Esophagus (tissue), 2 donors: Measurements from ENCODE around the gene SSBP4. TPM values are rescaled to one million over a fixed set of nuclear protein-coding genes. Genes with fewer than 3 reads are reported as not detected.

ENCODE experiments used
- H3K27ac ChIP-seq, 2 donors: one replicate each; pipeline ENCODE4 v1.5.1; 2013; ENCODE audit warnings: low read depth in 2 of 2, mild to moderate bottlenecking in 2 of 2, inconsistent platforms in 1 of 2, low read length in 1 of 2, moderate library complexity in 1 of 2
- H3K27me3 ChIP-seq, 2 donors: one replicate each; pipeline ENCODE4 v1.6.1; 2013; ENCODE audit warnings: low read length in 2 of 2, control low read depth in 1 of 2, mild to moderate bottlenecking in 1 of 2; ENCODE audit not compliant: insufficient read depth in 2 of 2, control insufficient read depth in 1 of 2
- H3K36me3 ChIP-seq, 2 donors: one replicate each; pipeline ENCODE4 v1.6.1; 2013; ENCODE audit warnings: low read length in 1 of 2; ENCODE audit not compliant: control insufficient read depth in 2 of 2, insufficient read depth in 2 of 2
- H3K4me1 ChIP-seq, 2 donors: one replicate each; pipeline ENCODE4 v1.6.1; 2013; ENCODE audit warnings: low read length in 1 of 2; ENCODE audit not compliant: control insufficient read depth in 2 of 2, insufficient read depth in 2 of 2
- H3K4me3 ChIP-seq, 2 donors: one replicate each; pipeline ENCODE4 v1.5.1; 2013; ENCODE audit warnings: low read length in 2 of 2, mild to moderate bottlenecking in 2 of 2, low read depth in 1 of 2, moderate library complexity in 1 of 2
- H3K9me3 ChIP-seq, 2 donors: one replicate each; pipeline ENCODE4 v1.6.1; 2013; ENCODE audit warnings: mild to moderate bottlenecking in 2 of 2, low read depth in 1 of 2, low read length in 1 of 2, moderate library complexity in 1 of 2; ENCODE audit not compliant: control insufficient read depth in 2 of 2, insufficient read depth in 1 of 2
- WGBS, 2 donors: extraction: QIAGEN DNeasy Blood & Tissue Kit; methylation state at CpG; one replicate each; pipeline ENCODE4 v1.1.7; 2013; 5-methylcytosine and 5-hydroxymethylcytosine counted together
- polyA plus RNA-seq, 2 donors: library from polyadenylated mRNA; stranded (reverse); fragments of 200-250 nt; gene quantifications; one replicate each; pipeline ENCODE4 v1.2.3, GENCODE V29; 2013
- donor health status: healthy with polysubstance abuse.
- donor health status: Bipolar disorder and iron deficiency.

SSBP4 gene
- polyA plus RNA-seq, 2 donors = 25.4 to 25.9 TPM

DNA sequence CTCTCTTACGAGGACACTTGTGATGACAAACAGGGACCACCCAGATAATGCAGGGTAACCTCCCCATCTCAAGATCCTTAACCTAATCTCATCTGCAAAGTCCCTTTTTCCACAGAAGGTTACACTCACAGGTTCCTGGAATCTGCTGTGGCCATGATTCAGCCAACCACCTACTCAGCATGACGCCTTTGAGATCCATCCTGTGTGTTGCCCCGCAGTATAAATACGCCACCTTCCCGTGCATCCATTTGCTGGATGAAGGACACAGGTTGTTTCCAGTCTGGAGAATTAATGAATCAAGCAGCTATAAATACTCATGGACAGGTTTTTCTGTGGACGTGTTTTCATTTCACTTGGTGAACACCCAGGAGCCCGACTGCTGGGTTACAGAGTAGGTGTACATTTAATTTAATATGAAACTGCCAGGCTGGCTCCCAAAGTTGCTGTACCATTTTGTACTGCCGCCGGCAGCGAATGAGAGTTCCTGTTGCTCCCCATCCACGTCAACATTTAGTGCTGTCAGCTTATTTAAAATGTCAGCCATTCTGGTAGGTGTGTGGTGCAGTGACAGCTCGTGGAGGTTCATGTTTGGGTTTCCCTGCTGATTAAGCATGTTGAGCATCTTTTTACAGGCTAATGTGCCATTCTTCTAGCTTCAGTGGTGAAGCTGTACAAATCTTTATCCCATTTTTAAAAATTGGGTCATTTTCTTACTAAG, 62.5 kb downstream of the SSBP4 start:
- Histone ChIP-seq H3K27ac (no peak overlapping the region), H3K4me1 (peaks cover 7 to 35% of the 10 kb centered on the region in 2 donors), H3K9me3 (no peaks in the 10 kb centered on the region)

DNA sequence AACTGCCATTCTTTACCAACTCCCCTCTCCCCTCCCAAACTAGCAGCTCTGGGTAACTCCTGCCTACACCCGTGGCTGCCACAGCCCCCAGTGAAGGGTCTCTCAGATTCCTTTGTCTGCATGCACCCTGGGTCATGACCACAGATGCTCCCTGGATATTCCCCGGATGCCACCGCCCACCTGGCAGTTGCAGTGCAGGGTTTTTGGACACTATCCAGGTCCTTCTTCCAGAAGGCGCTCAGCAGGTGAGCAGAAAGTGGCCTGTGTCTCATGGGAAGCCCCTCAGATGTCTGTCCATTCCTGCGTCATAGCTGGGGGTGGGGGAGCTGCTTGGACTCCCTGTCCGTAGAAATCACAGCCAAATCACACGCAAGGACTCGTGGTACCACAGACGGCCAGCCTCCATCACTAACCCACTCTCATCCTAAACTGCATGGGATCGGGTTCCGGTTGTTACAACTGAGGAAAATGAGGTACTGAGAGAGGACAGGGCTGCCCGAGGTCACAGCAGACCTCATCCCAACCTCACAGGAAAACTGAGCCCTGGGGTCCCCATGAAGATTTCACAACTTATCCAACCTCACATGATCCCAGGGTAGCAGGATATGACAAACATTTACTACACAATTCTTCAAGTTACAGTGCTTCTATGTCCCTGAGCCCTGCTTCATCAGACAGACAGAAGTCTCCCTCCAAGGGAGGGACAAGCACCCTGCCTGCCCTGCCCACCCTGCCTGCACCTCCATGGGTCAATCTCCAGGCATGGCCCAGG, 64.1 kb downstream of the SSBP4 start:
- H3K27ac ChIP-seq = no peak overlapping the region
- no peaks in the 10 kb centered on the region for H3K9me3 ChIP-seq
- no peaks in the 10 kb centered on the region for H3K36me3 ChIP-seq
- 72 to 77% methylated on average over 12 of the region's 12 CpGs for WGBS, 2 donors
- no peak overlapping the region for H3K4me3 ChIP-seq
- peaks cover 6 to 42% of the 10 kb centered on the region in 2 donors for H3K4me1 ChIP-seq
- no peaks in the 10 kb centered on the region for H3K27me3 ChIP-seq

More for the DNA sequence above, 62.5 kb downstream of the SSBP4 start:
- no peaks in the 10 kb centered on the region for H3K27me3 ChIP-seq
- no peak overlapping the region for H3K4me3 ChIP-seq
- 92% methylated on average over 12 of the region's 12 CpGs for WGBS, 2 donors
- no peaks in the 10 kb centered on the region for H3K36me3 ChIP-seq

Other genes with a start within 250 kb of the SSBP4 start
- 10 to 100 TPM in 1 of 2 donors, 1 to 10 TPM in 1; 9.9 to 29.3 TPM for gene IFI30, start 245.6 kb upstream of the SSBP4 start, polyA plus RNA-seq
- gene MPV17L2, start 226.2 kb upstream of the SSBP4 start, polyA plus RNA-seq = 10 to 100 TPM in 1 of 2 donors, 1 to 10 TPM in 1; 7.4 to 12.0 TPM
- gene RAB3A, start 215.4 kb upstream of the SSBP4 start, polyA plus RNA-seq = 1 to 10 TPM in 1 of 2 donors, under 1 TPM in 1; 0.81 to 1.1 TPM
- under 1 TPM; 0.07 to 0.39 TPM for gene PDE4C, start 193.0 kb upstream of the SSBP4 start, polyA plus RNA-seq
- gene IQCN, start 144.9 kb upstream of the SSBP4 start, polyA plus RNA-seq = 10 to 100 TPM in 1 of 2 donors, under 1 TPM in 1; 0.88 to 12.2 TPM
- 10 to 100 TPM; 57.9 to 84.5 TPM for gene JUND, start 137.8 kb upstream of the SSBP4 start, polyA plus RNA-seq
- 100 to 1,000 TPM in 1 of 2 donors, 10 to 100 TPM in 1; 96.9 to 113 TPM for gene LSM4, start 96.3 kb upstream of the SSBP4 start, polyA plus RNA-seq
- 1 to 10 TPM; 1.8 to 1.9 TPM for gene PGPEP1, start 78.8 kb upstream of the SSBP4 start, polyA plus RNA-seq
- 1 to 10 TPM in 1 of 2 donors, under 1 TPM in 1; 0.24 to 2.8 TPM for gene GDF15, start 33.2 kb upstream of the SSBP4 start, polyA plus RNA-seq
- gene LRRC25, start 21.8 kb upstream of the SSBP4 start, polyA plus RNA-seq = under 1 TPM; 0.55 to 0.66 TPM
- 10 to 100 TPM; 17.5 to 42.7 TPM for gene ISYNA1, start 18.7 kb downstream of the SSBP4 start, polyA plus RNA-seq
- gene ELL, start 102.7 kb downstream of the SSBP4 start, polyA plus RNA-seq = 1 to 10 TPM; 7.1 to 9.1 TPM
- gene FKBP8, start 124.2 kb downstream of the SSBP4 start, polyA plus RNA-seq = 100 to 1,000 TPM; 175 to 269 TPM
- gene KXD1, start 138.5 kb downstream of the SSBP4 start, polyA plus RNA-seq = 10 to 100 TPM; 43.7 to 68.1 TPM
- gene UBA52, start 152.5 kb downstream of the SSBP4 start, polyA plus RNA-seq = 1,000 to 10,000 TPM in 1 of 2 donors, 100 to 1,000 TPM in 1; 709 to 1,325 TPM
- 10 to 100 TPM; 48.4 to 59.0 TPM for gene REX1BD, start 169.4 kb downstream of the SSBP4 start, polyA plus RNA-seq
- 10 to 100 TPM in 1 of 2 donors, 1 to 10 TPM in 1; 2.8 to 11.1 TPM for gene CRLF1, start 187.4 kb downstream of the SSBP4 start, polyA plus RNA-seq
- under 1 TPM; 0.41 to 0.71 TPM for gene TMEM59L, start 193.5 kb downstream of the SSBP4 start, polyA plus RNA-seq
- 1 to 10 TPM; 1.8 to 2.0 TPM for gene KLHL26, start 217.6 kb downstream of the SSBP4 start, polyA plus RNA-seq